ENCODE results near the gene CRAT. TPM values are rescaled to one million over a fixed set of nuclear protein-coding genes. Genes with fewer than 3 reads are reported as not detected.
A peak's percentile ranks its signal among the peaks of the same experiment; 100 is the strongest.

Gene CRAT
- total RNA-seq = 10 to 100 TPM; 21.4 to 23.8 TPM

DNA sequence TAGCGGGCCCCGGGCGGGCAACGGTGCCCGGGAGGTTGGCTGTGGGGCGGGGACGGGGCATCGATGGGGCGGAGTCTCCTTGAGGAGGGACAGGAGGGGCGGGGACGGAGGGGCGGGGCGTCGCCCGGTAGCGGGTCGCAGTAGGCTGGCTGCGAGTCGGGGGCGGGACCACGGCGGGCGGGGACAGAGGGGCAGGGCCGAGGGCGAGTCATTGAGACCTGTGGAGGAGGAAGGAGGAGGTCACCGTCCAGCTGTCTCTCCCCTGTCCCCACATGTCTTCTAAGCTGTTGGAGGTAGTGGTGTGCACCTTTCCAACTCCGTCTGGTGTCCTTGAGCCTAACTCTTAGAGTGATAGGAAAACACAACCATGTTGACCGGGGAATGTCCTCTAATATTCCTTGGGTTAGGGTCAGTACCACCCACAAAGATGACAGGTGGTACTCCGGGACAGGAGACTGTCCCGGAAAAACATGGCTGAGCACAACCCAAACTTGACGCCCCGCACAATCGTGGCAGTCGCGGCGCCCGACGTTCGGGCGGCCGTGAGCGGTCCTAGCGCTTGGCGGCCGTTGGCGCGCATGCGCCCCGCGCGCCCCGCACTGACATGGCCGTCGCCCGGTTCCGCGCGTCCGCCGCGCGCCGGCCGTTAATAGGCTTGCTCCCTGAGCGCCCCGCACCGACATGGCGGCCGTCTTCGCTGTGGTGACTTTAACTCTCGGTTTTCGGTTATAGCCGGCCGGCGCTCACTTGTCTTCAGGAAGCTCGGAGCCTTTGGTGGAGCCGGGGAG, at the start of gene CRAT, which contains the start of gene PTPA:
Gene CRAT (minus strand): TSS at position 54 of the 788 bp plus-strand sequence. CDS start 284 bp downstream, outside the sequence.
Gene PTPA (plus strand): TSS at position 676 of the 788 bp plus-strand sequence. CDS start 186 bp downstream, outside the sequence.
- Mint-ChIP-seq H3K36me3 (ENCODE audit: insufficient read depth in 2 of 2) (no peaks in the 10 kb centered on the region), H3K9me3 (no peaks in the 10 kb centered on the region), H3K4me3 (peak within 1 kb of the TSS; percentile 94 to 98), H3K4me1 (ENCODE audit: low read depth) (peaks cover 41% of the 10 kb centered on the region), H3K27ac (peak within 1 kb of the TSS; percentile 92), H3K27me3 (ENCODE audit: low read depth) (no peaks in the 10 kb centered on the region)
- ATAC-seq (replicated peaks in 1 of 2) (peak; percentile 89 to 90), DNase-seq (peak; percentile 96 to 98)

DNA sequence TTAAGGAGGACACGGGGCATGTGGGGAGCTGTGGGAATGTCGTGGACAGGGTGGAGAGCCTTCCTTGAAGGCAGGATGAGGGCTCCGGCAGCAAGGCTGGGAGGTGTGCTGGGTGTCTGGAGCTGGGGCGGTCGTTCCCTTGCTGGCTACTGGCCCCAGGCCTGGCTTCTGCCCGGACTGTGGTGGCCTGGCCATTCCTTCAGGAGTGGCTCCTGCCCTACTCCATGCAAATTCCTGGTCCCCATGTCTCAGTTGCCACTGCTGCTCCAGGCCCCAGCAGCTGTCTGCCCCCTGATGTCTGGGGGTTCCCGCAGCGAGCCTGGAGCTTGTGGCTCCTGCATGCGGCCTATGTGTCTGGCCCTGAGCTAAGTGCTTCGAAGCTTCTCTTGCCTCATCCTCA, 45.6 kb upstream of the CRAT start:
- ATAC-seq (replicated peaks in 1 of 2) (no peak), DNase-seq (no peak)
- Mint-ChIP-seq H3K4me1 (ENCODE audit: low read depth) (no peaks in the 10 kb centered on the region), H3K27me3 (ENCODE audit: low read depth) (no peaks in the 10 kb centered on the region), H3K36me3 (ENCODE audit: insufficient read depth in 2 of 2) (no peaks in the 10 kb centered on the region), H3K4me3 (no peak overlapping the region), H3K9me3 (no peaks in the 10 kb centered on the region), H3K27ac (no peak overlapping the region)

DNA sequence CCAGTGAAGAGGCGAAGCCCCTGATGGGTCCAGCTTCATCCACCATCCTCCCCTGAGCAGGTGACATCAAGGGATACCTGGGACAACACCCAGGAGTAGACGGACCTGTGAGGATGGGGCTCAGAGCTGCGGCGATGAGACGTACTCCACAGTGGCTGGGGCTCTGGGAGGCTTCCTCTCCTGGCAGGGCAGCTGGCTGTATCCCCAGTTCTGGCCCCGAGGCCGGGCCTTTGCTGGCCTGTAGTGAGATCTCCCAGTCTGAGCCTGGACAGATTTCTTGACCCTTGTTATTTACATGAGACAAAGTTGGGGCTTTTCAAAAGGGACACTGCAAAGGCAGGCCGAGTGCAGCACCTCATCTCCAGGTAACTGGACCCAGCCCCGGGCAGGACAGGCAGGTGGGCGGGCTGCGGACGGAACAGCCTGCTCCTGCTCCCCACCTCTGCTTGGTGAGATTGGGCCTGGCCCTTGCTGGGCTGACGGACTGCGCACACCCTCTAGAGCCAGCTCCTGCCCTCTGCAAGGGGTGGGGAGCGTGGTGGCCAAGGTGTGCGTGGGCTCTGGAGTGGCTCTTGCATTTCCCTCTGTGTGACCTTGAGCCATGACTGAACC, 44.4 kb upstream of the CRAT start:
- H3K27ac Mint-ChIP-seq = no peak overlapping the region
- no peaks in the 10 kb centered on the region for H3K4me1 Mint-ChIP-seq (ENCODE audit: low read depth)
- no peaks in the 10 kb centered on the region for H3K9me3 Mint-ChIP-seq
- H3K36me3 Mint-ChIP-seq (ENCODE audit: insufficient read depth in 2 of 2) = no peaks in the 10 kb centered on the region
- no peak for DNase-seq
- ATAC-seq (replicated peaks in 1 of 2) = no peak
- no peak overlapping the region for H3K4me3 Mint-ChIP-seq
- no peaks in the 10 kb centered on the region for H3K27me3 Mint-ChIP-seq (ENCODE audit: low read depth)

DNA sequence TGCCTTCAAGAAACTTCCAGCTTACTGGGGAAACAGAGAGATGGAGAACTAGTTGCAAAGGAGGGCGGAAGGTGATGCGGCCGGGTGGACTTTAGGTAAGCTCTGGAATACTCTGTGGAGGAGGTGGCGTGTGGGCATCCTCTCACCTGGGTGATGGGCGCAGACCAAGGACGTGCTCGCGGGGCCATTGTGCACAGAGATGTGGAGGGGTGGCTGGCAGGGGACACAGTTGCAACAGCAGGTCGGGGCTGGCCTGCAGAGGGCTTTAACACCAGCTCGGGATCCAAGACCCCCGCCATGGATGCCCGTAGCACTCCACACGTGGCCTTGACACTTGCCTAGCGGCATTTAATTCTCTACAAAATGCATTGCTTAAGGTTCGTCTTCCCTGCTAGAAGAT, 40.9 kb upstream of the CRAT start:
- ATAC-seq (replicated peaks in 1 of 2) (no peak), DNase-seq (no peak)
- peaks cover 5% of the 10 kb centered on the region for H3K4me1 Mint-ChIP-seq (ENCODE audit: low read depth)
- no peak overlapping the region for H3K27ac Mint-ChIP-seq
- no peaks in the 10 kb centered on the region for H3K9me3 Mint-ChIP-seq
- no peaks in the 10 kb centered on the region for H3K27me3 Mint-ChIP-seq (ENCODE audit: low read depth)
- no peak overlapping the region for H3K4me3 Mint-ChIP-seq
- H3K36me3 Mint-ChIP-seq (ENCODE audit: insufficient read depth in 2 of 2) = no peaks in the 10 kb centered on the region

DNA sequence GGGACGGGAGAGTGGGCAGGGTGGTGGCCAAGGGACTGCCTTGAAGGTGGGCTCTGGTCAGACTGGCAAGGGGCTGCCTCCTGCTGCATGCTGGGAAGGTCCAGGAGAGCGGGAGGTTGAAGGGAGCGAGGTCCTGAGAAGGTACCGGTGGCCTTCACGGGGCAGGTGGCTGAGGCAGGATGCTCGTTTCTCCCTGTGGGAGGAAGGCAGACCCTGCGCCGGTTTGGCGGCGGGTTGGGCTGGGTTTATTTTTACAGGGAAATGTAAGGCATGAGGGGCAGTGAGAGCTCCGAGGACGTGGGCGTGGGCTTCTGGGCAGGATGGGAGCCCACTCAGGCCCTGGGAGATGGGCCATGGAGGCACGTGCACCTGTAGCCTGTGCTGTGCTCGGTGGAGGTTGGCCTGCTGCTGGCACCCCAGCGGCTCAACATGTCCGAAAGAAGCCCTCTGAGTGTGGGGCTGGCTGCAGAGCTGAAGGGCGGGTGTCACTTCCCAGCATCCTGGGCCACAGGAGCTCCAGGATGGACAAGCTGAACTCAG, 40.1 kb upstream of the CRAT start:
- no peak overlapping the region for H3K4me3 Mint-ChIP-seq
- no peaks in the 10 kb centered on the region for H3K9me3 Mint-ChIP-seq
- H3K27me3 Mint-ChIP-seq (ENCODE audit: low read depth) = no peaks in the 10 kb centered on the region
- ATAC-seq (replicated peaks in 1 of 2) = no peak
- H3K27ac Mint-ChIP-seq = no peak overlapping the region
- peaks cover 5% of the 10 kb centered on the region for H3K4me1 Mint-ChIP-seq (ENCODE audit: low read depth)
- DNase-seq = no peak
- H3K36me3 Mint-ChIP-seq (ENCODE audit: insufficient read depth in 2 of 2) = no peaks in the 10 kb centered on the region

DNA sequence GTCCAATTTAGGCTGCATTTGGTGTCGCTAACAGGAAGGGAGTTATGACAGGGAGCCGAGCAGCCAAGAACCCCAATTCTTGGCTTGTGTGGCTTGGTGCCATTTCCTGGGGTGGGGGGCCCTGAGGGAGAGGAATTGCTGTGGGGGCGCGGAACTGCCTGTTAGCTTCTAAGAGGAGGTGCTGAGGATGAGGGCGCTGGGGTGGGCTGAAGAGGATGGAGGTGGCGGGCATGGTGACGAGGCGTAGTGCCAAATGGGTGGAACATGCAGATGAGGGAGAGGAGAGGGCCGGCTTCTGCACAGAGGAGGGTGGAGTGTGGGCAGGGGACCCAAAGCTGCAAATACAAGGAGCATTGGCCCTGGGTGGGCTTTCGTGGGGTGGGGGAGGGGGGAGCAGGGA, 39.5 kb upstream of the CRAT start:
- DNase-seq (no peak), ATAC-seq (replicated peaks in 1 of 2) (no peak)
- Mint-ChIP-seq H3K27me3 (ENCODE audit: low read depth) (no peaks in the 10 kb centered on the region), H3K27ac (no peak overlapping the region), H3K9me3 (no peaks in the 10 kb centered on the region), H3K36me3 (ENCODE audit: insufficient read depth in 2 of 2) (no peaks in the 10 kb centered on the region), H3K4me1 (ENCODE audit: low read depth) (peaks cover 5% of the 10 kb centered on the region), H3K4me3 (no peak overlapping the region)

DNA sequence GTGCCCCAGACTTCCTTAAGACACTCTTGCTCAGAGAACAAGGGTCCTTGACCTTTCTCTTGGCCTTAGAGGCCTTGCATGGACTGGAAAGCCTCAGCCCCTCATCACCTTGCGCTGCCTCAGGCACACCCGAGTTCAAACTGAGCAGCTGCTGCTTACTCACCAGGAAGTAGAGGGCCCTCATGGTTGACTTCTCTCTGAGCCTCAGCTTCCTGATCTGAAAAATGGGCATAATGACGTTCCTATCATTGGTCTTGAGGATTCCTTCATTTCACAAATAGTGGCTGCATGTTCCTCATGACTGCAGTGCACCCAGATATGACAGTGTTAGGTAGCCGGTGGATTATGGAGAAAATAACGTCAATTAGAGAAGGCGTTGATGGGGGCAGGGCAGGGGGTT, 38.8 kb upstream of the CRAT start:
- H3K9me3 Mint-ChIP-seq = no peaks in the 10 kb centered on the region
- no peak for ATAC-seq (replicated peaks in 1 of 2)
- H3K4me1 Mint-ChIP-seq (ENCODE audit: low read depth) = peaks cover 5% of the 10 kb centered on the region
- no peak overlapping the region for H3K4me3 Mint-ChIP-seq
- no peak for DNase-seq
- H3K27ac Mint-ChIP-seq = peak overlapping the region; percentile 14
- H3K27me3 Mint-ChIP-seq (ENCODE audit: low read depth) = no peaks in the 10 kb centered on the region
- no peaks in the 10 kb centered on the region for H3K36me3 Mint-ChIP-seq (ENCODE audit: insufficient read depth in 2 of 2)

DNA sequence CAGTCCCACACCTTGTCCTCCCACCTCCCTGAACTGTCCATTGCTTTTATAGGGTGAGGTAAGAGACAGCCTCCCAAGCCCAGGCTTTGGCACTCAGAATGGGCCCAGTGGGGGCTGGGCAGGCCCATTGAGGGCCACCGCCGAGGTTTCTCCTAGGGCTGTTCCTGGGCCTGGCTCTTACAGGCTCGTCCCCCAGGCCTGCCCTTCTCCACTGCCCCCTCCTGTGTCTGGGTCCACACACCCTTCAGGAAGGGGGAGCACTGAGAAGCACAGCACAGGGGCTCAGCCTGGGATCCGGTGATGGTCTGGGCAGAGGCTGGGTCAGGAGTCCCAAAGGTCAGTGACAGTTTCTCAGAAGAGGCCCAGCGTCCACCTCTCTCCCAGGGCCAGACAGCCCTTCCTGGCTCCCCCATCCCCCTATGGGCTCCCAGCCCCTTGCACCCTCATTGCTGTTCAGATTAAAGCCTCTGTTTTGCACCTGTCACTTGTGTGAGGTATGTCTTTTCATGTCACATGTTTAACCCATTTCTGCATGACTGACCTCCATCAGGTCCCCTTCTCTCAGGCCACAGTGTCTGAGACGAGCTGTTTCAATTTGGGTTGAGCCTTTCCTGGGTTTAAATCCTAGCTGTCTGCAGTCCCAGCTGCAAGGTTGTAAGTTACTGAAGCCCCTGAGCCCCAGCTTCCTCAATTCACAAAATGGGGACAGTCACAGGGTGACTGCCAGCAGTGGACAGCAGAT, 38.0 kb upstream of the CRAT start:
- no peaks in the 10 kb centered on the region for H3K27me3 Mint-ChIP-seq (ENCODE audit: low read depth)
- peaks cover 9% of the 10 kb centered on the region for H3K4me1 Mint-ChIP-seq (ENCODE audit: low read depth)
- H3K27ac Mint-ChIP-seq = no peak overlapping the region
- no peaks in the 10 kb centered on the region for H3K9me3 Mint-ChIP-seq
- H3K4me3 Mint-ChIP-seq = no peak overlapping the region
- H3K36me3 Mint-ChIP-seq (ENCODE audit: insufficient read depth in 2 of 2) = peaks cover 0 to 3% of the 10 kb centered on the region in 2 donors
- ATAC-seq (replicated peaks in 1 of 2) (no peak), DNase-seq (no peak)

DNA sequence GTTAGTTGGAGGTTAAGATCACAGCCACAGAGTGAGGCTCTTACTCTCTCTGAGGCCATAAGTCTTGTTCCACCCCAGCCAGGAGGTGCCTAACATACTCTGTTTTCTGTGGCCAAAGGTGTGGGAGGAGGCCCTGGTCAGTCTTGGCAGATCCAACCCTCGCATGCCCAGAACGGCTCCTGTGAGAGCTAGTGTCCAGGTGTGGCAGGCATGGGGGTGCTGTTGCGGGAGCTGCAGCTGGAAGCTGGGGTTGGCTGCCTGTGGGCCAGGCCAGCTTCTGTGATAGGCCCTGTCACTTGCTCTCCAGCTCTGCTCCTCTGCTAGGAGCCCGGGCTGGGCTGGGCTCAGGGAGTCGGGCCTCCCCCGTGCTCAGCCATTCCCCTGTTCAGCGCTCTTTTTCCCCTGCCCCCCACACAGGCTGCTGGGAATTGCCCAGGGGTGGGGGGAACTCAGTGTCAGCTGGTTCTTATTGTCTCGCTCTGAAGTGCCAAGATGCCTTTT, 35.9 kb upstream of the CRAT start:
- Mint-ChIP-seq H3K36me3 (ENCODE audit: insufficient read depth in 2 of 2) (peaks cover 0 to 3% of the 10 kb centered on the region in 2 donors), H3K9me3 (no peaks in the 10 kb centered on the region), H3K4me3 (no peak overlapping the region), H3K4me1 (ENCODE audit: low read depth) (peaks cover 24% of the 10 kb centered on the region), H3K27me3 (ENCODE audit: low read depth) (no peaks in the 10 kb centered on the region), H3K27ac (peak overlapping the region; percentile 0)
- no peak for ATAC-seq (replicated peaks in 1 of 2)
- no peak for DNase-seq

DNA sequence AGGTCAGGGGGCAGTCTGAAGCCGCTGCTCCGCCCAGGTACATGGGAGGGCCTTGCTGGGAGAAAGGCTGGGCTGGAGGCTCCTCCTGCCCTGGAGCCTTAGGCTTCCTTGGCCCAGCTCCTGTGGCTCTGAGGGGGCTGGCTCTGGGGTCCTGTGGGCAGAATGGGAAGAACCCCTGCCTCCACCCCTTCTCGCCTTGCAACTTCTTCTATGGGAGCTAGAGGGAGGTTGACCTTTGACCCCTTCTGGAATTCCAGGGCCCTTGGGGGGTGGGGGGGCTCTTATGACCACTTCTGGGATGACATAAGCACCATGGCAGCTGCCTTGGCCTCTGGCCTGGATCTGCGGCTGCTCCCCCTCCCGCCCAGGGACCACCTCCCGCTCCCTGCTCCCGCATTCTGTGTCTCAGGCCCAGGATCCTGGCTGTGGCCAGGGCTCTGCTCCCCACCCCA, 35.3 kb upstream of the CRAT start:
- Mint-ChIP-seq H3K9me3 (no peaks in the 10 kb centered on the region), H3K27me3 (ENCODE audit: low read depth) (no peaks in the 10 kb centered on the region), H3K4me1 (ENCODE audit: low read depth) (peaks cover 31% of the 10 kb centered on the region), H3K36me3 (ENCODE audit: insufficient read depth in 2 of 2) (peaks cover 0 to 3% of the 10 kb centered on the region in 2 donors), H3K4me3 (no peak overlapping the region), H3K27ac (no peak overlapping the region)
- DNase-seq (no peak), ATAC-seq (replicated peaks in 1 of 2) (no peak)

DNA sequence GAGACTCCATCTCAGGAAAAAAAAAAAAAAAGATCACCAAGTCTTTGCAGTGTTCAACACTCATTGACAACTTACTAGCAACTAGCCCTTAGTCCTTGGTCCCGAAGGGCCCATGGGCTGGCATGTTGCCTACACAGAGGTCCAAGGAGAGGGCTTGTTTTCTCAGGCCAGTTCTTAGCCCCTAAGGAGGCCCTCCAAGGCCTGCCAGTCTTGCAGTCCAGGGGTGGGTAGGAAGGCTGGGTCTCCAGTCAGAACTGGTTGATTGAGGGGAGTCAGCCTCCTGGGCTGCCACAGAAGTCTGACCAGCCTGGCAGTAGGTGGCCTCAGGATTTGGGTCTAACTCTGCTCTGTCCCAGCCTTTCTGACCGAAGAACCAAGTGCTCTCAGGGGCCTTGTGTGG, 34.7 kb upstream of the CRAT start:
- Mint-ChIP-seq H3K9me3 (no peaks in the 10 kb centered on the region), H3K36me3 (ENCODE audit: insufficient read depth in 2 of 2) (peaks cover 0 to 3% of the 10 kb centered on the region in 2 donors), H3K4me1 (ENCODE audit: low read depth) (peaks cover 36% of the 10 kb centered on the region), H3K4me3 (no peak overlapping the region), H3K27me3 (ENCODE audit: low read depth) (no peaks in the 10 kb centered on the region), H3K27ac (no peak overlapping the region)
- ATAC-seq (replicated peaks in 1 of 2) (no peak), DNase-seq (no peak)

DNA sequence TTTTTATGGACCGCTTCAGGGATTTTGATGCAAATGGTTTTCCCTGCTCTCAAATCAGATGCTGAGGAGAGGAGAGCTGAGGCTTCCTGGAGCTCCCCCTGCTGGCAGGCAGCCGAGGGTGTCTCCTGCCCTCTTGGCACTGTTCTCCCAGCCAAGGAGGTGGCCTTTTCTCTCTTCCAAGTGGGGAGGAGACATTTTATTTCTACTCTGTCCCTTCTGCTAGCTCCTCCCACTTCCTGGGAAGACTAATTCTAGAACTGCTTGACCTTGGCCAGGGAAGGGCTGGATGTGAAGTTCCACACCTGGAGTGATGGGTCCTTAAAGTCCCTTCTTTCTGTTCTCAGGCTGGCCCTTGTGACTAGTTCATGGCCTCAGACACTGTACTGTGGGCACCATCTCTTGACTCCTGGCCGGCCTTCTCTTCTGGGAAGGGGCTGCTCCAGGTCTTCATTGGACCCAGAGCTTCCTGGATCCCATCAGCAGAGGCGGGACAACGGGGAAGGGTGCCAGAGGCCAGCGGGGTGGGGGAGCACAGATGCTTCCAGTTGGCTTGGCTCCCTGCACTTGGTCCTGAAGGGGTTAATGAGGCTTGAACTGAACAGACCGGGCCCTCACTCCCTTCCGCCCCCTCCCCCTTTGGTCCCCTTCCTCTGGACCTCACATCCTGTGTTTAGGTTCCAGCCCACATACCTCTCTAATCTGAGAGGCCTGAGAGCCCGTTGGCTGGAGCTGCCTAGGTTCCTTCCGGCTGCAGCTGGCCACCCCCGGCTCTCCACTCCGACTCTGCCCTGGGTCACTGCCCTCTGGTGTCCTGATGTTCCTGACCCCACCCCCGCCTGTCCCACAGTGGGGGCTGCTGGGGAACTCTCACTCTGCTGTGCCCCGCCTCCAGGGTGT, 32.7 kb upstream of the CRAT start:
- ATAC-seq (replicated peaks in 1 of 2) (no peak), DNase-seq (peak; percentile 76 to 78)
- H3K27ac Mint-ChIP-seq = no peak overlapping the region
- H3K4me1 Mint-ChIP-seq (ENCODE audit: low read depth) = peaks cover 46% of the 10 kb centered on the region
- peak overlapping the region in 1 of 2 donors; percentile 22 for H3K4me3 Mint-ChIP-seq
- no peaks in the 10 kb centered on the region for H3K9me3 Mint-ChIP-seq
- no peaks in the 10 kb centered on the region for H3K27me3 Mint-ChIP-seq (ENCODE audit: low read depth)
- H3K36me3 Mint-ChIP-seq (ENCODE audit: insufficient read depth in 2 of 2) = peaks cover 0 to 4% of the 10 kb centered on the region in 2 donors
